Measurements from ENCODE around the gene NT5C.
A peak's percentile ranks its signal among the peaks of the same experiment; 100 is the strongest.
"Not testable (repeated sequence)": the region's sequence is repeated elsewhere in the genome, so short reads cannot be mapped to it uniquely, and the experiment has no call there.

NT5C gene

DNA sequence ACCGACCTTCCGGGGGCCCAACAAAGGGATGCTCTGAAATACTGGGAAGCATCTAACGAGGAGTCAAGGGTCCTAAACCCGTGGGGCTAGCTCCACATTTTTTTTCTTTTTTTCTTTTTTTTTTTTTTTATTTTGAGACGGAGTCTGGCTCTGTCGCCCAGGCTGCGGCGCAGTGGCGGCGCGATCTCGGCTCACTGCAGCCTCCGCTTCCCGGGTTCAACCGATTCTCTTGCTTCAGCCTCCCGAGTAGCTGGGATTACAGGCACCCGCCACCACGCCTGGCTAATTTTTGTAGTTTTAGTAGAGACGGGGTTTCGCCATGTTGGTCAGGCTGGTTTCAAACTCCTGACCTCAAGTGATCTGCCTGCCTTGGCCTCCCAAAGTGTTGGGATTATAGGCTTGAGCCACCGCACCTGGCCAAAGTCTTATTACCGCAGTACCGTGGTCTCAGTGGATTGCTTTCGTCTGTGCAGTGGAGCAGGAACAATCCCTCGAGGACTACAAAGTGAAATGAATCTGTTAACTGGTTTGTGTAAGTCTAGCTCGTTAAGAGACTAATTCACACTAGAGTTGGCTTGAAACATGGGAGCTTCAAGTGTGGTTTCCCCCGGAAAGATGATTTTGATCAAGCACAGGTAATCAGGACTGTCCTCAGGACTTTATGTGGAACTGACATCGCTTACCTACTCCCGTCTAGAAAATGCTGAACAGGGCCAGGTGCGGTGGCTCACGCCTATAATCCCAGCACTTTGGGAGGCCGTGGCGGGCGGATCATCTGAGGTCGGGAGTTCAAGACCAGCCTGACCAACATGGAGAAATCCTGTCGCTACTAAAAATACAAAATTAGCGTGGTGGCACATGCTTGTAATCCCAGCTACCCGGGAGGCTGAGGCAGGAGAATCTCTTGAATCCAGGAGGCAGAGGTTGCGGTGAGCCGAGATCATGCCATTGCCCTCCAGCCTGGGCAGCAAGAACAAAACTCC is 767 bp upstream of the NT5C start:
- Mint-ChIP-seq H3K4me1 (peaks cover 15% of the 10 kb centered on the region), H3K27ac (peak overlapping the region; percentile 90), H3K36me3 (peaks cover 35% of the 10 kb centered on the region), H3K4me3 (peak overlapping the region; percentile 83)
- not testable (repeated sequence) for DNase-seq (ENCODE audit: low spot score in 2 of 2); H3K9me3 Mint-ChIP-seq; ATAC-seq

DNA sequence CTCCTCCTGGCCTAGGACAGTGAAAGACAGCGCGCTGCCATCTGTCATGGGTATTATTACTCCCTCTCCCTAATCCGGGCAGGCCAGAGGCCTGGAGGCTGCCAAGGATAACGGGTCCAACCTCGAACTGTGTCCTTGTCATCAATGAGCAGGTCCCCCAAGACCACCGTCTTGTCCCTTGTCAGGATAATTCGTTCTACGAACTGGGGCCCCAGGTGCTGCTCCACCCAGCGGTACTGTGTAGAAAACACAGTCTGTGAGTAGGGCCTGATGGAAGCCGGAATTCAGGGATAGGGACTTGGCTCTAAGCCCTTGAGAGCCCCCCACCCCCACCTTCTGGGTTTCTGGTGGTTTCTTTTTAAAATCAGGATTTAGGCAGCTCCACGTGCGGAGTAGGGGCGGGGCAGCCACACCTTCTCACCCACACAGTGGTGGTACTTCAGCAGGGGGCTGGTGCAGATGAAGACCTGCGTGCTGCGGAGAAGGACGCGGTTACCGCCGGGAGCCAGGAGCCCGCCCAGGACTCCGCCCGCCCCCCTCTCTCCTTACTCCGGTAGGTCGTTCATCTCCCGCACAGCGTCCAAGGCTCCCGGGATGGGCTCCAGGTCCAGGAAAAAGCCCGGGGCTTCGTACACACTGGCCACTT is 787 bp downstream of the NT5C start:
- Mint-ChIP-seq H3K4me3 (peak overlapping the region; percentile 83), H3K27ac (peak overlapping the region; percentile 90), H3K36me3 (peaks cover 23% of the 10 kb centered on the region), H3K9me3 (no peaks in the 10 kb centered on the region), H3K4me1 (peaks cover 22% of the 10 kb centered on the region)
- ATAC-seq (peak; percentile 66), DNase-seq (ENCODE audit: low spot score in 2 of 2) (peak in 1 of 2 donors; percentile 68)

DNA sequence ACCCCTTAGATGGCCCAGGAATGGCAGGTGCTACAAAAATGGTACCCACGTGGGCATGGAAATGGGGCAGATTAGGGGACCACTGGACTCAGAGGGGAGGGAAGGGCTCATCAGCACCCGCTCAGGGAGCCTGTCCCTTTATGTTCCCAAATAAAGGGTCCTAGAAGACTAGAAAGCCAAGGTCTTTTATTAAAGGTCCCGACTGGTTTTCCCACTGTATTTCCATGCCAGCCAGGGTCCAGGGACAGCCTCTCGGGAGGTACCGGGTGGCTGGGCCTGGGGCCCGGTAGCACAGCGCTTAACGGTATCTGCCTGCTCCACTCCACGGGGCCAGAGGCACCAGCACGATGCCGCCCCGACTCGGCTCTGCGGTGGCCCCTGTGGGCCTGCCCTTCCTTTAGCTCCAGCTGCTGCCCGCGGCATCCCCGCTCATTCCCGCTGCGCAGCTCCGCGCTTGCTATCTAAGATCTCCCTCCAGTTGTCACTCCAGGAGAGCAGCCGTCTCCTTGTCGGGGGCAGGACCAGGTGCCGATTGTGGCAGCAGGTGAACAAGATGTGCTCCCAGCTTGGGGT is 1.4 kb downstream of the NT5C start:
- peaks cover 23% of the 10 kb centered on the region for H3K36me3 Mint-ChIP-seq
- H3K9me3 Mint-ChIP-seq, result no peaks in the 10 kb centered on the region
- no peak for ATAC-seq
- peaks cover 26% of the 10 kb centered on the region for H3K4me1 Mint-ChIP-seq
- DNase-seq (ENCODE audit: low spot score in 2 of 2), result no peak
- H3K27ac Mint-ChIP-seq, result peak overlapping the region; percentile 90
- H3K4me3 Mint-ChIP-seq, result peak overlapping the region; percentile 83

DNA sequence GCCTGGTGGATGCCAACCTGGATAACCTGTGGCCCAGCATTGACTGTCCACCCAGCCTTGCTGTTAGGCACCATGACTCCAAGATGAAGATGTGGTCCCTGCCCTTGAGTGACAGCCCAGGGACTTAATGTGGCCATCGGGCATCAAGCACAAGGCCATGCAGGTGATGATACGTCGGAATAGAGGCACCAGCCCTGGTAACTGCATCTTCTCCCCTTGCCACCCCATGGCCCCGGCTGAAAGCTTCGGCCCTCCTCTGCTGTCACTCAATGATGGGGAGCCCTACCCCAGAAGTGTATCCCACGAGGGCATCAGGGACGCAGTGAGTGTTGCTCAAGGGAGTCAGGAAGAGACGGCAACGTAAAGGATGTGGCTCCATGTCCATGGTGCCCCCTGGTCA is 2.0 kb downstream of the NT5C start:
- Mint-ChIP-seq H3K9me3 (no peaks in the 10 kb centered on the region), H3K4me1 (peaks cover 32% of the 10 kb centered on the region), H3K4me3 (peak overlapping the region; percentile 83), H3K36me3 (peaks cover 23% of the 10 kb centered on the region), H3K27ac (no peak overlapping the region)
- DNase-seq (ENCODE audit: low spot score in 2 of 2) (no peak), ATAC-seq (no peak)

DNA sequence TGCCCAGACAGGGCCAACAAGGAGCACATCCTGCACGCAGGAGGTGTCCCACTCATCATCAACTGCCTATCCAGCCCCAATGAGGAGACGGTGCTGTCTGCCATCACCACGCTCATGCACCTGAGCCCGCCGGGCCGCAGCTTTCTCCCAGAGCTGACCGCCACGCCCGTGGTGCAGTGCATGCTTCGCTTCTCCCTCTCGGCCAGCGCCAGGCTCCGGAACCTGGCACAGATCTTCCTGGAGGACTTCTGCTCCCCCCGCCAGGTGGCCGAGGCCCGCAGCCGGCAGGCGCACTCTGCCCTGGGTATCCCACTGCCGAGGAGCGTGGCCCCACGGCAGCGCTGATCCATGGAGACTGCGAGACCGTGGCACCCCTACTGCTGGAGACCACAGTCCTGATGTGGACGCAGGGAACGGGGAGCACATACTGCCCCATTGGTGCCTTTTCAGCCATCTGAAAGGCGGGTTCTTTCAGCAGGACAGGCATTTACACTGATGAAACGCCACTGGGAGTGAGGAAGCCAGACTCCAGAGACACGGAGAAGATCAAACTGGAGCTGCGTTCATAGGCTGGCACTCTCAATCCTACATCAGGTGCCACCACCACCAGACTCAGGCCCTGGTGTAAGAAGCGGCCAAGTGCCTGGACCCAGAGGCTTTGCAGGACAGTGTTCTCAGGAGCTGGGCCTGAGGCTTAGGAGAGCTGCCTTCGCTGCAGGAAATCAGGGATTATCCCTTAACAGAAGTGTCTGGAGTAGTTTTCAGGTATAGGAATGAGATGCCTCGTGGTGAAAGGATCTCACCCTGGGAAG is 2.6 kb downstream of the NT5C start:
- H3K9me3 Mint-ChIP-seq, result no peaks in the 10 kb centered on the region
- ATAC-seq (no peak), DNase-seq (ENCODE audit: low spot score in 2 of 2) (no peak)
- H3K36me3 Mint-ChIP-seq, result peaks cover 29% of the 10 kb centered on the region
- no peak overlapping the region for H3K27ac Mint-ChIP-seq
- peak overlapping the region; percentile 83 for H3K4me3 Mint-ChIP-seq
- H3K4me1 Mint-ChIP-seq, result peaks cover 38% of the 10 kb centered on the region

DNA sequence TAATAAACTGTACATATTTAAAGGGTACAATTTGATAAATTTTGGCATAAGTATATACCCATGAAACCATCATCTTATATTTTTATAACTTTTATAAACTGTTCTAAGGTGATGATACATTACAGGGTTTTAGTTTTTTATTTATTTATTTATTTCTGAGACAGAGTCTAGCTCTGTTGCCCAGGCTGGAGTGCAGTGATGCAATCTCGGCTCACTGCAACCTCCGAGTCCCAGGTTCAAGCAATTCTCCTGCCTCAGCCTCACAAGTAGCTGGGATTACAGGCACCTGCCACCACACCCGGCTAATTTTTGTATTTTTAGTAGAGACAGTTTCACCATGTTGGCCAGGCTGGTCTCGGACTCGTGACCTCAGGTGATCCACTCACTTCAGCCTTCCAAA is 3.6 kb downstream of the NT5C start:
- H3K9me3 Mint-ChIP-seq; DNase-seq (ENCODE audit: low spot score in 2 of 2); H3K4me3 Mint-ChIP-seq; H3K27ac Mint-ChIP-seq; ATAC-seq: not testable (repeated sequence)
- H3K4me1 Mint-ChIP-seq, result peaks cover 40% of the 10 kb centered on the region
- H3K36me3 Mint-ChIP-seq, result peaks cover 30% of the 10 kb centered on the region

DNA sequence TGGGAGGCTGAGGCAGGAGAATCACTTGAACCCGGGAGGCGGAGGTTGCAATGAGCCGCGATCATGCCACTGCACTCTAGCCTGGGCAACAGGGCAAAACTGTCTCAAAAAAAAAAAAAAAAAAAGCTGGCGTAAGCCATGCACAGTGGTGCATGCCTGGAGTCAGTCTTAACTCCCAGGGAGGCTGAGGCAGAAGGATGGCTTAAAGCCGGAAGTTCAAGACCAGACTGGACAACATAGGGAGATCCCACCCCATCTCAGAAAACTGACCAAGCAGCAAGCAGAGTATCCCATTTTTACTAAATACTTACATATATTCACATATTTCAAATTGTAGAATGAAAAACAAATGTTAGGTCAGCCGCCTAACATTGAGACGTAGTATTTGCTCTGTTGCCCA is 4.6 kb downstream of the NT5C start:
- no peaks in the 10 kb centered on the region for H3K9me3 Mint-ChIP-seq
- no peak overlapping the region for H3K27ac Mint-ChIP-seq
- no peak overlapping the region for H3K4me3 Mint-ChIP-seq
- ATAC-seq (no peak), DNase-seq (ENCODE audit: low spot score in 2 of 2) (no peak)
- H3K4me1 Mint-ChIP-seq, result peaks cover 40% of the 10 kb centered on the region
- peaks cover 30% of the 10 kb centered on the region for H3K36me3 Mint-ChIP-seq

DNA sequence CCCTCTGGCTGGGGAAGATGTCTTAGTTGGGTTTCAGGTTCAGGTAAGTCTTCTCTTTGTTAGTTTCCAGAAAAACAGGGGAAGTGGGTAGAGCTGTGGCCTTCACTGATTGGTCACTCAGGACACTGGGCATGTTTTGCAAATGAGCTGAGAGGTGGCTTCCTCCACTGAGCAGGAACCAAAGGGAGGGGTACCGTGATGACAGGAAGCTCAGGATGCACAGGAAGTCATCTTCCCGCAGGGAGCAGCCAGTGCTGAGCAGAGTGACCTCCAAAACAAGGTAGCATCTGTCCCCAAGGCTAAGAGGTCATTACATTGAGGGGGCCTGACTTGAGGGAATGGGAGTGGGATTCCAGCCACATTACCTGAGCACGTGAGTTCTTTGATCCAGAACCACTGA is 5.6 kb downstream of the NT5C start:
- no peak for ATAC-seq
- no peak overlapping the region for H3K4me3 Mint-ChIP-seq

DNA sequence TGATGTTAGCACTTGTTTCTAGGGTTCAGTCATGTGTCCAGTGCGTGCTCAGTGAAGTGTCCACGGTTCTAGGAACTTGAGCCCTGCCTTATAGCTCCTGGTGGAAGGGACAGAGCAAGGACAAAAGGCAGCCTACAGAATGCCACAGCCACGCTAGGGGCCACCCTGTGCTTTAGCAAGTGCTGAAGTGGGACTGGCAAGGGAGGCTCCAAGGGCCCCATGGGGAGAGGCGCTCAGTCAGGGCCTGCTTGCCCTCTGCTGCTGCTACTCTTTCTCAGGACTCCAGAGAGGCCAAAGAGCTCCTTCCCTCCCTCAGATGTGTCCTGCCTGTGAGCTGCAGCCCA is 6.8 kb downstream of the NT5C start:
- Mint-ChIP-seq H3K4me1 (peaks cover 36% of the 10 kb centered on the region), H3K36me3 (peaks cover 34% of the 10 kb centered on the region), H3K27ac (peak overlapping the region; percentile 90), H3K9me3 (no peaks in the 10 kb centered on the region), H3K4me3 (no peak overlapping the region)
- DNase-seq (ENCODE audit: low spot score in 2 of 2) (no peak), ATAC-seq (no peak)

More for the DNA sequence above, 5.6 kb downstream of the NT5C start:
- Mint-ChIP-seq H3K4me1 (peaks cover 40% of the 10 kb centered on the region), H3K36me3 (peaks cover 39% of the 10 kb centered on the region), H3K9me3 (no peaks in the 10 kb centered on the region), H3K27ac (peak overlapping the region; percentile 69)
- no peak for DNase-seq (ENCODE audit: low spot score in 2 of 2)

DNA sequence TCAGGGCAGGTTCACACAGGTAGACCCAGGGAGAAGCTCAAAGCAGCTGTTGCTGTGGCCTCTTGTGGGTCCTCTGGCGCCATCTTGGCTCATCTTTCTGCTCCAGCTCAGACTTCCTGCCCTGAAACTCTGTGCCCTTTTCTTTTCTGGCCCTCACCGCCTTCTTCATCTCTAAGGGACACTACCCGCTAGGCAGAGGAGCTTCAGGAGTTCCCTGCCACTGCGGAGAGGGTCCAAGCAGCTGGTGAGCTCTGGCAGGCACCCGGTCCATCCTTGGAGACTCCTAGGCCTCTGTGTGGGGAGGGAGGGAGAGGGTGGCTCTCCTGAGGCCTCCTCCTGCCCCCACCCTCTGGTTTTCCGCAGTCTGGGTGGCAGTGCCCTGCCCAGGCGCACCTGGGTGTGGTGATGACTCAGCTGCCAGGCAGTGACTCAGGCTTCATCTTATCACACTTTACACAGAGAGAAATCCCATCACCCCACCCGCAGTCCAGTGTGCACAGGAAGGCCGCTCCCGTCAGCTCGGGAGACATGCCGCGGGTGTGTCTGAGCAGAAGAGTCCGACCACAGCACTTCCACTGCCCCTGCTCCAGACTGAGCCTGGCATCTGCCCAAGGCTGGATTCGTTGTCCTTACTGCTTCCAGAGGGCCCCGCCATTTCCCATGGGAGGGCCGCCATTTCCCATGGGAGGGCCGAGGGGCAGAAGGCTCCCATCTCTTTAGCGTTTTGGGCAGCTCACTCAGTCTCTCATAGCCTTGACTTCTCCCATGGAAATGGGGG is 7.3 kb downstream of the NT5C start:
- peak overlapping the region; percentile 42 for H3K4me3 Mint-ChIP-seq
- peak overlapping the region; percentile 90 for H3K27ac Mint-ChIP-seq
- H3K9me3 Mint-ChIP-seq, result no peaks in the 10 kb centered on the region
- DNase-seq (ENCODE audit: low spot score in 2 of 2) (no peak), ATAC-seq (peak; percentile 93)
- peaks cover 28% of the 10 kb centered on the region for H3K36me3 Mint-ChIP-seq
- H3K4me1 Mint-ChIP-seq, result peaks cover 31% of the 10 kb centered on the region

DNA sequence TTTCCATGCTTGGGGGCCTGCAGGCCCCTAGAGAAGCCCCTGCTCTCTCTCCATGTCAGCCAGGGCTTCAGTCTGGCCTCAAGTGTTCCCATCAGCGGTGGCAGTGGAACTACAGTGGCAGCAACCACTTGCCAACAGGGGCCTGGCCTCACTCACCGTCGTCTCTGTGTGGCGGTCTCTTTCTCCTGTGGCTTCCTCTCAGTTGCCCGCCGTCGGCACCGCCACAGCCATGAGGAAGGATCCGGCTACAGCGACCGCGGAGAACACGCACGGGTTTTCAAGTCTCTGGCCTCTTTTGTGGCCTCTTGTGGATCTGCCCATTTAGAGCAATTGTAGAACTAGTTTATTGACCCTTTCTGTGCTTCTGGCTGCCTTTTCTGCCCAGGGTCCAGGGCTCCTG is 13.2 kb downstream of the NT5C start:
- Mint-ChIP-seq H3K4me3 (no peak overlapping the region), H3K27ac (peak overlapping the region; percentile 75), H3K36me3 (peaks cover 43% of the 10 kb centered on the region), H3K9me3 (no peaks in the 10 kb centered on the region), H3K4me1 (peaks cover 31% of the 10 kb centered on the region)
- DNase-seq (ENCODE audit: low spot score in 2 of 2) (no peak), ATAC-seq (no peak)

DNA sequence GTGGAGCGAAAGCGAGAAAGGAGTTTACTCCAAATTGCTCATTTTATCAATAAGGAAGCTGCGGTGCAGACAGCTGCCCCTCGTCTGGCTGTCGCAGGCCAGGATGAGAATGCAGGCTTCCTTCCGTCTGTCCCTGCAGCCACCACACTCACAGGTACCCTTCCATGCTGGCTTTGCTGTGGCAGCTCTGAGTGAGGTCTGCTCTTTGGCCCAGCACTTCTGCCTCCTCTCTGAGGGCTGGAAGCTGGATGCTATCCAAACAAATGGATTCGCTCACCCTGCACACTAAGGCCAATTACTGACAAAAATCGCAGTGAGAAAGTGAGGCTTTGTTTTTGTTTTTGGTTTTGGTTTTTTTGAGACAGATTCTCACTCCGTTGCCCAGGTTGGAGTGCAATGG is 14.8 kb downstream of the NT5C start:
- no peaks in the 10 kb centered on the region for H3K9me3 Mint-ChIP-seq
- H3K4me1 Mint-ChIP-seq, result peaks cover 37% of the 10 kb centered on the region
- no peak for DNase-seq (ENCODE audit: low spot score in 2 of 2)
- no peak overlapping the region for H3K27ac Mint-ChIP-seq
- no peak overlapping the region for H3K4me3 Mint-ChIP-seq
- no peak for ATAC-seq
- H3K36me3 Mint-ChIP-seq, result peaks cover 46% of the 10 kb centered on the region

DNA sequence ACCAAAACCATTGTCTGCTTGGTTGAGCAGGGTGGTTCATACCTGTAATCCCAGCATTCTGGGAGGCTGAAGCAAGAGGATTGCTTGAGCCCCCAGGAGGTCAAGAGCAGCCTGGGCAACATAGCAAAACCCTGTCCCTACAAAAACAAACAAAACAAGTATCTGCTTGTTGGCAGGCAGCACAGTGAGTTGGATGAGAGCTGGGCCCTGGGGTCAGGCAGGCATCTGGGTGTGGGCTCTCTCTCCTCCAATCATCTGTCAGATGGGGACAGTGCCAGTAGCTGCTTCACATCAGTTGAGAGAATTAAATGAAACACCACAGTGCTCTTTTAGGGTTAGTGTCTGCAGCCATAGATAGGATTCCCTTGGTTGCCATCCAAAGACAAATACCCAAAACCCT is 16.0 kb downstream of the NT5C start:
- no peak for DNase-seq (ENCODE audit: low spot score in 2 of 2)
- peaks cover 37% of the 10 kb centered on the region for H3K36me3 Mint-ChIP-seq
- no peaks in the 10 kb centered on the region for H3K9me3 Mint-ChIP-seq
- H3K4me1 Mint-ChIP-seq, result peaks cover 42% of the 10 kb centered on the region
- H3K4me3 Mint-ChIP-seq, result no peak overlapping the region
- H3K27ac Mint-ChIP-seq, result no peak overlapping the region
- ATAC-seq, result no peak

DNA sequence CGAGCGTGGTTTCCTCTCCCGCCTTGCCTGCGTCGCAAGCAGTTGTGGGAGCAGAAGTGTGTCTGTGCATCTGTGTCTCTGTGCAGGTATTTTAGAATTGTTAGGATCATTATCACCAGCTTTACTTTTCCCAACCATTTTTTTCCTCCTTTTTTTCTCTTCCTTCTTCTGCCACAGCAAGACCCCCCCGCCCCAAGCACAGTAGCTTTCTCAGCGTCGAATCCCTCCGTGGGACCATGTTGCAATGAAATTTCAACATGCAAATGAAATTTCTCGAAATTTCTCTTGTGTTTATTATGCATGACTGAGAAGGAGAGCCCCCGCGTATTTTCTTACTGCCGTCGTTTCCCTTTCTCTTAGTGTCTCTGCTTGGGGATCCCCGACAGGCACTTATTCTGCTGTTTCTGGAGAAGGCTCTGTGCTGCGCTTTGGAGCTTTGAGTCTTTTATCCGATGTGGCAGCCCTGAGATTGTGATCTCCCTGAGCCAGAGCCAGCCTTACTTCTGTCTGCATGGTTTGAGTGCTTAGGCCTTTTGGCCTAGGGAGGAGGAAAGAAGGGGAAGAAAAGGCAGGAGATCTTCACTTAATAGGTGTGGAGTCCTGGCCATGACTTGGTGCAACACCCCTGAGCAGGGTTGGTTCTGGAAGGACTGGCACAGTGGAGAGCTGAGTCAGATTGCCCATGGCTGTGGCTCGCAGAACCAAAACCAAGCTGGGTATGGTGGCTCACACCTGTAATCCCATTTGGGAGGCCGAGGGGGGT is 16.8 kb downstream of the NT5C start:
- peaks cover 41% of the 10 kb centered on the region for H3K4me1 Mint-ChIP-seq

More for the DNA sequence above, 16.8 kb downstream of the NT5C start:
- DNase-seq (ENCODE audit: low spot score in 2 of 2), result no peak
- Mint-ChIP-seq H3K36me3 (peaks cover 37% of the 10 kb centered on the region), H3K9me3 (no peaks in the 10 kb centered on the region), H3K4me3 (peak overlapping the region; percentile 89), H3K27ac (peak overlapping the region; percentile 95)
- ATAC-seq, result peak; percentile 42
